SIG-M5 treated with dmso at 0.1 percent for 504 hours (cell line): ENCODE results near the gene UBE2B.
"Not testable (repeated sequence)": the region's sequence is repeated elsewhere in the genome, so short reads cannot be mapped to it uniquely, and the experiment has no call there.

Source experiments
- DNase-seq: peaks from one replicate; lab custom pipeline; 2025; ENCODE audit not compliant: unreplicated experiment; lab: John Stamatoyannopoulos, UW

Gene UBE2B

GRCh38 chr5:134397196-134397595 lies 25.8 kb downstream of the UBE2B start:
- no peak for DNase-seq

DNA sequence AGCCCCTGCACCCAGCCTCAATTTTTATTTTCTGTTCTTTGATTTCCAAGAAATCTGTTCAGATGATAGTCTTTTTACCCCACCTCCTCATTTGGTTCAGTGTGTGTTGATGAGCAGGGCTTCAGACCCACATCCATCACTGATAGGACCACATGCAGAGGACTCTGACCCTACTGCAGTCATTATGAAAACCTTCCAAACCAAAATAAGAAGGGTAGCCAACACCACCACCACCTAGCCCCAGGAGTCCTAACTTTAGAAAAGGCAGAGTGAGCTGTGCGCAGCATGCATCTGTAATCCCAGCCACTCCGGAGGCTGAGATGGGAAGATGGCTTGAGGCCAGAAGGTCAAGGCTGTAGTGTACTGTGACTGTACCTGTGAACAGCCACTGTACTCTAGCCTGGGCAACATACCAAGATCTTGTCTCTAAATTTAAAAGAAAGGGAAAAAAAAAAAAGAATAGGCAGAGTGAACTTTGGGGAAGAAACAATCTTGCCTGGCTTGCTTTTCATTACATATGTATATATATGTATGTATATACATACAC lies 27.3 kb downstream of the UBE2B start:
- DNase-seq = no peak

DNA sequence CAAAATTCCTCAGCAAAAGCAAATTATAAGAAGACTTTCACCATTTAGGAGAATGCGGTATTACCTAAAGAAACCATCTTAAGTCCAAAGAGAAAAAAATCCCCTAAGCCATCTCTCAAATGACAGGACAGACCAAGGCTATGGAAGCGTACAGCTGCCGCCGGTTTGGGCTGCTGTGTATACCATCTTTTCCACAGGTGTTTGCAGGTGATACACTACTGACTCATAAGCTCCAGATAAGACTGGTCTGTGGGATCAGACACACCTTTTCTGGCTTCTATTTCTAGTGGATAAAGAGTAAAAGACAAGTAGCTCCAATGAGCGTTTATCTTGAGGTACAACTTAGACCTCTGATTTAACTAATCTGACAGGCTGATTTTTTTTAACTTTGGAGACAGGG lies 32.6 kb downstream of the UBE2B start:
- no peak for DNase-seq

- no peak for DNase-seq
Measured at GRCh38 chr5:134406390-134406789, 35.0 kb downstream of the UBE2B start.

- DNase-seq = no peak
Measured at GRCh38 chr5:134409321-134409720, 38.0 kb downstream of the UBE2B start.

DNA sequence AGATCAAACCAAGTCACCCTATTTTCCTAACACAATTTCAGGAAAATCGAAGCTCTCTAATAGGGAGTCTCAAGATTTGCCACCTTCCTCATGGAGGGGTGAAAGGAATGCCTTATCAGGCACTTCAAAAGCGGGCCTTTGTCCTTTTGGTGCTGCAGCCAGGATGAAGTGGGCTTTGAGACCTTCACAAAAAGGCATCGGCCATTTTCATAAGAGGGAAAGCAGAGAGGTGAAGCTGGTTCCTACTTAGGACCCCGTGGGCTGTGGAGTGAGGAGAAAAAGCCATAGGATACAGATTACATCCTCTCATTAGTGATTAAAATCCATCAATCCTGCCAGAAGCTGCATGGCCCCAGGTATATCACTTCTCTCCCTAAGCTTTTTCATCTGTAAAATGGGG lies 39.5 kb downstream of the UBE2B start:
- DNase-seq = no peak

DNA sequence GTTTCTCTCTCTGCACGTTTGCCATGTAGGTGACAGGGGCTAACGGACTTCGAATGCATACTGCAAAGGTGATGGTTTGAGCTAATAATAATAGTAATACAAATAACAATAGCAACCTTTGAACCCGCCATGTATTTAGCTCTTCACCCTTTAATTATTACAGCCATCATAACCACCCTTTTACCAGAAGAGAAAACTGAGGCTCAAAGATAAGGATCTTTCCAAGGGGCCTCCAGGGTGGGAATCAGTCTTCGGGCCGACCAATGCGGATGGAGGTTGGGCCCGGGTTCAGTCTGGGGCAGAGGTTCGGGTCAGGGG lies 39.8 kb downstream of the UBE2B start:
- DNase-seq = no peak

- DNase-seq = peak; percentile 87
Measured at GRCh38 chr5:134411546-134412266, 40.3 kb downstream of the UBE2B start, which contains the start of gene CDKN2AIPNL. Gene CDKN2AIPNL, minus strand, starts transcription at chr5:134411881. Its CDS starts 27 bp downstream, at chr5:134411854.

GRCh38 chr5:134413046-134413445 lies 41.7 kb downstream of the UBE2B start:
- no peak for DNase-seq

DNA sequence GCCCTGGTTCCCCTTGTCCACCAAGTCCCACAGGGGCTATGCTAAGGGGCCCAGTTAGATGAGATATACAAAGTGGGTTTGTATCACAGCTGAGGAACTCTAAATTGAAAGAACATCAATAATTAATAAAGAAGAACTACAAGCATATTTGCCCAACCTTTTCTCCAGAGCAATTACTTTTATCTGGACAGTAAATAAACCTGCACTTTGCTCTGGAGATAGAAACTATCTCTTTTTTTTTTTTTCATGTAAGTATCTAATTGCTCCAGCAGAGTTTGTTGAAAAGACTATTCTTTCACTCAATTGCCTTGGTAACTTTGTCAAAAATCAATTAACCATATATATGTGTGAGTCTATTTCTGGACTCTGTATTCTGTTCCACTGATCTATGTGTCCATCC lies 46.3 kb downstream of the UBE2B start:
- no peak for DNase-seq

- DNase-seq = no peak
Measured at GRCh38 chr5:134418958-134419357, 47.6 kb downstream of the UBE2B start.

- DNase-seq = no peak
Measured at GRCh38 chr5:134420343-134420742, 49.0 kb downstream of the UBE2B start.

- not testable (repeated sequence) for DNase-seq
Measured at GRCh38 chr5:134421038-134421437, 49.7 kb downstream of the UBE2B start.

- DNase-seq = no peak
Measured at GRCh38 chr5:134422791-134423365, 51.5 kb downstream of the UBE2B start.

DNA sequence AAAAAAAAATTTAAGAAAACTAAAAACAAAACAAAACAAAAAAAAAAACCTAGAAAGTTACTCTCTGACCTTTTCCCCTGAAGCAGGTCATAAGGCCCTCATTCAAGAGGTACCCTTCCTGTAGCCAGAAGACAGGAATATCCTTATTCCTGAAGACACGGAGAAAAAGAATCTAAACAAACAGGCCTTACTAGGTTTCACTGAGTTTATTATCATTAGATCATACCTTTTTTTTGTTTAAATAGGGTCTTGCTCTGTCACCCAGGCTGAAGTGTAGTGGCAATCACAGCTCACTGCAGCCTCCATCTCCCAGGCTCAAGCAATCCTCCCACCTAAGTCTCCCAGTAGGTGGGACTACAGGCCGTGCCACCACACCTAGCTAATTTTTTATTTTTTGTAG lies 52.0 kb downstream of the UBE2B start:
- DNase-seq = no peak

DNA sequence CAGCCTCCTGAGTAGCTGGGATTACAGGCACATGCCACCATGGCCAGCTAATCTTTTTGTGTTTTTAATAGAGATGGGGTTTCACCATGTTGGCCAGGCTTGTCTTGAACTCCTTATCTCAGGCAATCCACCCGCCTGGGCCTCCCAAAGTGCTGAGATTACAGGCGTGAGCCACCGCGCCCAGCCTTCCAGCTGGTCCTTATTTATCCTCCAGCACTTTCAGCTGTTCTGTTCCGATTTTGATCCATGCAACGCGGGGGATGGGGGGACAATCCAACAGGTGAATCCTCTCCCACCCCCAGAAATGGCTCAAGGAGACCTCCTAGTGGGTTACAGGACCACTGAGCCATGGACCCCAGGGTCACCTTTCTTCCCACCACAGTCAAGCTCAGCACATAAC lies 55.0 kb downstream of the UBE2B start:
- no peak for DNase-seq

DNA sequence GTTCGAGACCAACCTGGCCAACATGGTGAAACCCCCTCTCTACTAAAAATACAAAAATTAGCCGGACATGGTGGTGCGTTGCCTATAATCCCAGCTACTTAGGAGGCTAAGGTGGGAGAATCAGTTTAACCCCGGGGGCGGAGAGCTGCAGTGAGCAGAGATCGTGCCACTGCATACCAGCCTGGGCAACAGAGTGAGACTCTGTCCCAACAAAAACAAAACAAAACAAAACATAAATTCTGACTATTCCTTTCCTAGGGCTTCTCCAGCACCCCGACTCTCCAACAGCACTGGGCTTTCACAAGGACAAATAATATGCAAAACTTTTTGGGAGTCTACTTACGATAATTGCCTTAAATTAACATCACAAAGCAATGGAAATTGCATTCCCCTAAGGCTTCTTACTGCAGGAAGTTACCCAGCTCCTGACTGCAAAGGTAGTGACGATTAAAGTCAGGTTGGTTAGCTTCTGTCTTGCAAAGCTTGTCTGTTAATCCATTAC lies 56.2 kb downstream of the UBE2B start:
- DNase-seq = no peak

- no peak for DNase-seq
Measured at GRCh38 chr5:134430001-134430569, 58.7 kb downstream of the UBE2B start.

- no peak for DNase-seq
Measured at GRCh38 chr5:134432174-134432573, 60.8 kb downstream of the UBE2B start.

GRCh38 chr5:134432677-134433359 lies 61.4 kb downstream of the UBE2B start:
- DNase-seq = peak; percentile 27

DNA sequence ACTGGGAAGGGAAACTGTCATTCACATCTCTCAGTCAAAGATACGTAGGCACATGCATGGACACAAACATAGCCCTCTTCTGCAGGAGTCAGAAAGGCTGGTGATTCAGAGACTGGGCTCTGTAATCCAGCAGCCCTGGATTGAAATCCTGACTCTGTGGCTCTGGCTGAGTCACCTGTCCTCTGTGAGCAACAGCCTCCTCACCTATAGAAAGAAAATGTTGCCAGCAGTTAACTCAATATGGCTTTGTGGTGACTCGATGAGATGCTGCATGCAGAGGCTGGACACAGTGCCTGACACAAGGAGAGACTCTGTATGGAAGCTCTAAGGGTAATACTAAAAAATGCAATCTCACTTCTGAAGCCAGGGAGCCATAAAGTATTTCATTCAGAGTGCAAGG lies 64.2 kb downstream of the UBE2B start:
- DNase-seq = no peak
